ENCODE results near the gene R3HDM4. TPM values are rescaled to one million over a fixed set of nuclear protein-coding genes. Genes with fewer than 3 reads are reported as not detected.

Gene R3HDM4
- total and polyA plus RNA-seq, 9 of the 15 experiments (the other 6 are each of a cell fraction or from before 2014, with no cell fraction given), result 3.2 to 154 (median 59.0) TPM

DNA sequence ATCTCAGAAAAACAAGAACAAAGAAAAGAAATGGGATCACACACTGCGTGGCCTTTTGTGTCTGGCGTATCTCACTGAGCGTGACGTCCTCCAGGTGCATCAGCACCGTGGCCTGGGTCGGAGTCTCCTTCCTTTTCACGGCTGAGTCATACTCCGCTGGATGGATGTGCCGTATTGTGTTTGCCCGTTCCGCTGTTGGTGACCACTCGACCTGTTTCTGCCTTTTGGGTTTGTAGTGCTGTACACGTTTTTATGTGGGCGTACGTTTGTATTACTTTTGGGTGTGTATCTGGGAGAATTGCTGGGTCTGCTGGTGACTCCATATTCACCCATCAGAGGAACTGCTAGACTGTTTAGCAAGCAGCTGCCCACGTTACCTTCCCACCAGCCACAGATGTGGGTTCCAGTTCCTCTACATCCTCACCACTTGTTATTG is 24.3 kb upstream of the R3HDM4 start:
- H3K27ac ChIP-seq (ENCODE audit: extremely low read depth, low read depth, low read length), result no peak overlapping the region
- H3K9me1 ChIP-seq (ENCODE audit: control insufficient read depth, insufficient read depth, low read length), result peaks cover 4% of the 10 kb centered on the region
- in situ Hi-C loops (cut with MboI), result no loop called here
- CTCF ChIA-PET (ENCODE audit: low intra/inter-chr PET ratio), result no interaction called here
- TSS peak; percentile 30 for BruUV-seq (replicated peaks)
- no peaks in the 10 kb centered on the region for H3K27me3 ChIP-seq (ENCODE audit: control insufficient read depth in 2 of 2, insufficient read depth in 2 of 2, low read length in 2 of 2)
- 0 out of 2 replicates have a peak, but pooled peaks cover 3% of the 10 kb centered on the region for H4K20me1 ChIP-seq (replicated peaks; ENCODE audit: control insufficient read depth, insufficient read depth, low read length)
- H3K36me3 ChIP-seq (ENCODE audit: control insufficient read depth, insufficient read depth, low read length), result peaks cover 79% of the 10 kb centered on the region; the same call in 2 of the 3 replicates
- POLR2A ChIA-PET, result interaction anchor here (1.3 kb wide), 1 partner anchor 11 kb away, joined by 3 read pairs; no protein-coding TSS in a partner anchor
- 88% methylated on average over 16 of the region's 16 CpGs for WGBS (ENCODE audit: insufficient coverage, low coverage, missing lambda C conversion rate)
- H3K4me1 ChIP-seq (replicated peaks in 1 of 2; ENCODE audit: control insufficient read depth in 2 of 2, insufficient read depth in 2 of 2, low read length in 2 of 2), result peaks cover 0 to 62% of the 10 kb centered on the region in 2 experiments; a peak in 3 of 5 replicates
- no peak for TF ChIP-seq ZSCAN29 (IDR thresholded peaks at IDR 0.05)
- TF ChIP-seq, protein P1, sequence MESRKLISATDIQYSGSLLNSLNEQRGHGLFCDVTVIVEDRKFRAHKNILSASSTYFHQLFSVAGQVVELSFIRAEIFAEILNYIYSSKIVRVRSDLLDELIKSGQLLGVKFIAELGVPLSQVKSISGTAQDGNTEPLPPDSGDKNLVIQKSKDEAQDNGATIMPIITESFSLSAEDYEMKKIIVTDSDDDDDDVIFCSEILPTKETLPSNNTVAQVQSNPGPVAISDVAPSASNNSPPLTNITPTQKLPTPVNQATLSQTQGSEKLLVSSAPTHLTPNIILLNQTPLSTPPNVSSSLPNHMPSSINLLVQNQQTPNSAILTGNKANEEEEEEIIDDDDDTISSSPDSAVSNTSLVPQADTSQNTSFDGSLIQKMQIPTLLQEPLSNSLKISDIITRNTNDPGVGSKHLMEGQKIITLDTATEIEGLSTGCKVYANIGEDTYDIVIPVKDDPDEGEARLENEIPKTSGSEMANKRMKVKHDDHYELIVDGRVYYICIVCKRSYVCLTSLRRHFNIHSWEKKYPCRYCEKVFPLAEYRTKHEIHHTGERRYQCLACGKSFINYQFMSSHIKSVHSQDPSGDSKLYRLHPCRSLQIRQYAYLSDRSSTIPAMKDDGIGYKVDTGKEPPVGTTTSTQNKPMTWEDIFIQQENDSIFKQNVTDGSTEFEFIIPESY (CRISPR knock-in tag; IDR thresholded peaks at IDR 0.05), result peak; percentile 70
- peak; percentile 33; the same call in 1 of the 2 replicates for TF ChIP-seq ZNF184 (CRISPR knock-in tag; IDR thresholded peaks at IDR 0.05)
- TF ChIP-seq RBFOX2 (IDR thresholded peaks at IDR 0.05; ENCODE audit: low read depth, low read length), result 0 out of 2 replicates have a peak, but pooled peaks have one; percentile 6
- TF ChIP-seq RFX7 (CRISPR knock-in tag; IDR thresholded peaks at IDR 0.05), result no peak
- DNase-seq (ENCODE audit: extremely low read depth in 1 of 4, low spot score in 3 of 4) (no peak), ATAC-seq (no peak), FAIRE-seq (peak; percentile 66)
- no peak overlapping the region for H3K9ac ChIP-seq (ENCODE audit: insufficient read depth in 1 of 2, low read depth in 2 of 2, low read length in 2 of 2)
- H3K4me2 ChIP-seq (ENCODE audit: insufficient read depth, low read length), result no peak overlapping the region
- intact Hi-C loops (cut with micrococcal nuclease), result no loop called here
- no peak overlapping the region for H2AFZ ChIP-seq (ENCODE audit: low read depth, low read length)
- no peak overlapping the region for H3K4me3 ChIP-seq
- H3K79me2 ChIP-seq (ENCODE audit: control insufficient read depth, insufficient read depth, low read length), result peaks cover 87% of the 10 kb centered on the region
- no peaks in the 10 kb centered on the region for H3K9me3 ChIP-seq (replicated peaks; ENCODE audit: control insufficient read depth, insufficient read depth, low read depth, low read length)

All from K562 (cell line).